NCI-H345 (cell line): ENCODE results near the gene SELENOH.

ENCODE experiments used
- DNase-seq: peaks from one replicate; lab custom pipeline; 2025; lab: John Stamatoyannopoulos, UW

Gene SELENOH

GRCh38 chr11:57746920-57747319, 5.6 kb downstream of the SELENOH start:
- DNase-seq = no peak

DNA sequence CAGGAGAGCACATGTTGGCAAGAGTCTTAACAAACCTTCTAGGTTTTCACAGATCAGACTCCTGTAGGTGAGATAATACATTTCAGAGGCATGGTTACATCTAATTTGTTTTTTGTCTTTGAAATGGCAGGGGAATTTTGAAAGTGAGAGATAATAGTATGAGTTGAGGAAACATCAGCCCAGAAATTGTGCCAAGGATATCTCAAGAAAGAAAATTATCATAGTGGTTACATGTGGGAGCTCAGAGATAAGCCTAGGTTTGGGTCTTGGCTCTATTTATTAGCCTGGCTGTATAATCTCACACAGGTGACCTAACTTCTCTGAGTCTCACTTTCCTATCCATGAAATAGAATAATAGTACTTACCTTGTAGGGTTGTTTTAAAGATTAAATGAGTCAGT, 9.9 kb downstream of the SELENOH start:
- DNase-seq = no peak

- no peak for DNase-seq
Measured at GRCh38 chr11:57751676-57752253, 10.5 kb downstream of the SELENOH start, which contains the start of gene BTBD18. BTBD18 (minus strand) TSS chr11:57751819; CDS start chr11:57751188, 631 bp downstream.

- no peak for DNase-seq
Measured at GRCh38 chr11:57752954-57753353, 11.7 kb downstream of the SELENOH start.

DNA sequence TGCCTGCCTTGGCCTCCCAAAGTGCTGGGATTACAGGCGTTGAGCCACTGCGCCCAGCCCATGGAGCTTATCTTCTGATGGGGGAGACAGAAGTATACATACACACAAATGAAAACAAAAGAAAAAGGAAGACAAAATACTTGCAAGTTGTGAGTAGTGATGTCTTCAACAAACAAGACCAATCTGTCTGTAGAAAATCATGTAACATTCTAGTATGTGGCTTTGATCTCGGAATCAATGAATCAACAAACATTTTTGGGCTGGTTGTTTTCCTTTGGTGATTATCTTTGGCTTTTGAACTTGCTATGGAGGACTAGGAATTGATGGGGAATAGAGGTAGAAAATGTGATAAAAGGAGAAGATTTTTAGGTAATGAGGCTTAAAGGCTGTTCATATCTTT, 16.9 kb downstream of the SELENOH start:
- DNase-seq = no peak

DNA sequence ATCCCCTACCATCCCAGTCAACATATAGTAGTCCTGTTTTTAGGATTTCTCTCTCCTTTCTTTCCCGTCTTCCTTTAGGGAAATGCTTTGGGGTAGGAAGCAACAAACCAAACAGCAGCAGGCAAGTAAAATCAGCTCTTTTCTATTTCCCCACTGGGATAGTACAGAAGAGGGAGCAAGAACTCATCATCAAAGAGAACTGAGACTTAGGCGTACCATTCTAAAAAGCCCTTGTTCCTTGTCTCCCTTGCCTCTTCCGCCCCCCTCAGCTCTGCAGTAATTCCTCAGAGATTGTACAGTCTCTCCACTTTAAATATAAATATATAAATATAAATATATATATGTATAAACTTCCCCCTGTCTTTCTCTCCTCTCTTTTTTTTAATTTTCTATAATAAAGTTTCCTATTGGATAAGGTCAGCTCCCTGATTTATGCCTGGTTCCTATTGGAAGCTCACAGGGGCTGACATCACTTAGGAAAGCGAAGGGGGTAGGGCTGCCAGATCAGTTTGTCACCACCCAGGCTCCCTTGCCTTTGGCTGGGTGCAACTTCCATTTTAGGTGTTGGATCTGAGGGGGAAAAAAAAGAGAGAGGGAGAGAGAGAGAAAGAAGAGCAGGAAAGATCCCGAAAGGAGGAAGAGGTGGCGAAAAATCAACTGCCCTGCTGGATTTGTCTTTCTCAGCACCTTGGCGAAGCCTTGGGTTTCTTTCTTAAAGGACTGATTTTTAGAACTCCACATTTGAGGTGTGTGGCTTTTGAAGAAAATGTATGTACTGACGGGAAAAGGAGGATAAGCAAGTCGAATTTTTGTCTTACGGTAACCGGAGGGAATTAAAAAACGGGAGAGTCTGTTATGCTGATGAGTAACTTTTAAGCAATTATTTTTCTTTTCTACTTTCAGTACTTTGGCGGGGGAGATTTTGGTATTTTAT, 20.3 kb downstream of the SELENOH start, which contains the start of gene CTNND1:
Gene CTNND1, plus strand, starts transcription at position 502 of the 934 bp plus-strand sequence. CDS start 29,677 bp downstream, outside the sequence.
- no peak for DNase-seq

- no peak for DNase-seq
Measured at GRCh38 chr11:57762235-57762861, 21.1 kb downstream of the SELENOH start.

DNA sequence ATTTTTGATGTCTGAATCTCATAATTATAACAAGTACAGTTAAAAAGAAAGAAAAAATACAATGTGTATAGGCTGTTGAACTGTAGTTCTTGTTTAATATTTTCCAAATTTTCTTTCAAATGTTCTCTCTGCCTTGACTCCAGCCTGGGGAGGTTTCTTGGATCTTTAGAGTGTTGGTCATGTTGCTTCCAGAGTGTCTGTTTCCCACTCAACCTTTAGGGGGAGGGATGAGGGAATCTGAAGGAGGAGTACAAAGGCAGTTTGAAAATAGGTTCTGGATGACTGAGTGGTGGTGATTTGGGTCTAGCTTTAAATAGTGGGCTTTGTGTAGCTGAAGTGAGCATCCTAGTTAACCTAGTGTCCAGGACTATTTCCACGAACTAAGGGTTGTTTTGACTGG, 22.3 kb downstream of the SELENOH start:
- no peak for DNase-seq

- no peak for DNase-seq
Measured at GRCh38 chr11:57764021-57764420, 22.7 kb downstream of the SELENOH start.

DNA sequence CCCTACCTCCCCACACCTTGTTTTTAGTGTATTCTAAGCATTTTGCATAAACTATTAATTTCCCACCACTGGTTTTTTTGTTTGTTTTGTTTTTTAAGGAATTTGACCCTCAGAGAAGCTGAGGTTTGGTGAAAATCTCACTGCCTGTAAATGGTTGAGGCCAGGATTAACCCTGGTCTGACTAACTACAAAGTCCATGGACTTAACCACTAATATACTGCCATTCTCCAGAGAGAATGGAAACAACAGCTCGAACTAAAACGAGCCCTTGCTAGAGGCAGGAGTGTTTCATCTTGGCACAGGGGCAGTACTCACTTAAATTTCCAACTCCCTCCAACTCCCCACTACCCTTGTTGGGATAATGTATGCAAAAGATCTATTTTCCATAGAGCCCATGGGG, 23.3 kb downstream of the SELENOH start:
- DNase-seq = no peak

GRCh38 chr11:57764972-57765371, 23.7 kb downstream of the SELENOH start:
- no peak for DNase-seq

DNA sequence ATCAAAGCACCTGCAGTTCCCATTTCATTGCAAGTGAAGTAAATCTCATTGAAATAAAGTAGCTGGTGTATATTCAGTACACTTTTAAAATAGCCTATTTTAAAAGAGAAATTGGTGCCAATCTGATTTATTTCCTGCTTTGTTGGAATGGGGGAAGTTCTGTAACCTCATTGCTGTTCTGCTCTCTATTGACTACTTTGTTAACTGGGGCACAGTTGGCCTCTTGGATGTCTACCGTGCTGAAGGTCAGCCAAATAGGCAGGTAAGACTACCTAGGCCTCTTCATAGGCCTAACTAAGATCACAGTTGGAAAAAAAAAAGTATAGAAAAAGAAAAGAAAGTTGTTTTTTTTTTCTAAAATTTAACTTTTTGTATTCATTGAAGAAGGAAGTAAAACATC, 29.5 kb downstream of the SELENOH start:
- no peak for DNase-seq

DNA sequence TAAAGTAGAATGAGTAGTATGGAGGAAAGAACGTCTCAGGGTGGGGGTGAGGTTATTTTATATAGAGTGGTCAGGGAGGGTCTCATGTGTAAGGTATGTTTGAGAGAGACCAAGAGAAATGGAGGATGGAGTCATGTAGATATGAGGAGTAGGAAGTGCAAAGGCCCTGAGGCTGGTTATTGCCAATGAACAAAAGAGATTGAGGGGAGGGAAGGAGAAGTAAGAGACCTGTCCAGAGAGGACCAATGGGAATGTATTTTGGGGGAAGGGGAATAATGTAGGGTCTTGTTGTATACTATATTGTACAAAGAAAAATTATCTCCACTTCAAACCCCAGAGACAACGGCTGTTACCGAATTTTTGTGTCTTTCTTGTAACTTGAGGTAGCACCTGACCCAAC, 30.1 kb downstream of the SELENOH start:
- DNase-seq = no peak

- no peak for DNase-seq
Measured at GRCh38 chr11:57772562-57772961, 31.3 kb downstream of the SELENOH start.

GRCh38 chr11:57773026-57773598, 31.8 kb downstream of the SELENOH start:
- DNase-seq = no peak

- DNase-seq = no peak
Measured at GRCh38 chr11:57775491-57775890, 34.2 kb downstream of the SELENOH start.

GRCh38 chr11:57776031-57776521, 34.8 kb downstream of the SELENOH start:
- no peak for DNase-seq

GRCh38 chr11:57776577-57777210, 35.4 kb downstream of the SELENOH start:
- DNase-seq = no peak

GRCh38 chr11:57777969-57778317, 36.7 kb downstream of the SELENOH start:
- DNase-seq = no peak

DNA sequence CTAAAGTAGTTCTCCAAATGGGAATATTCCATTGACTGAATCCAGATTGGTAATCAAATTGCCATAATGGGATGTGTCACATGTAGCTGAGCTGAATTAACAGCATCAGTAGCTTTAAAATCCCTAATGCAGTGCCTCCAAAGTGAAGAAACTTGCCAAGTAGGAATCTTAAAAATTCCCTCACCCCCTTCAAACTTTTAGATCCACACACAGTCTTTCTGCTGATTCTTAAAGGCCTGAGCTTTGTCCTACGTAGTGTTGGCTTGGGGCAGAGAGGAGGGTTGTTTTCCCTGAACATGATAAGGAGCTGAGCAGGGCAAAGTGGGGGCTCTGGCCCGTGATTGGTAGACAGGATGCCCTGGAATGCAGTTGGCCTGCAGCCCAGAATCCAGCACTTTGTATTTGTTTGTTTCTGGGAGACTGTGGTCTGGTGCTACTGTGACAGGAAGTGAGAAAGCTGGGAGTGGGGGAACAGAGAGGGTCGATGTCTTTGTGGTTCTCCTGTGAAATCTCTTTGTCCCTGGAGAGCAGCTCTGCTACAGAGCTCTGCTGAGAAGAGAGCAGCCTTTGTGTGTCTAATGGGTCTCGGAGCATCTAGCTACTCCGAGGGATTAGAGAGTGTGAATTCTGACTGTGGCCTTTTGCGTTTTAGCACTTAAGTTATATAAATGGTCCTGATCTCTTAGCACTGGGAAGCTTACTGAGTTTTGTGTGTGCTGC, 37.2 kb downstream of the SELENOH start:
- peak; percentile 50 for DNase-seq

DNA sequence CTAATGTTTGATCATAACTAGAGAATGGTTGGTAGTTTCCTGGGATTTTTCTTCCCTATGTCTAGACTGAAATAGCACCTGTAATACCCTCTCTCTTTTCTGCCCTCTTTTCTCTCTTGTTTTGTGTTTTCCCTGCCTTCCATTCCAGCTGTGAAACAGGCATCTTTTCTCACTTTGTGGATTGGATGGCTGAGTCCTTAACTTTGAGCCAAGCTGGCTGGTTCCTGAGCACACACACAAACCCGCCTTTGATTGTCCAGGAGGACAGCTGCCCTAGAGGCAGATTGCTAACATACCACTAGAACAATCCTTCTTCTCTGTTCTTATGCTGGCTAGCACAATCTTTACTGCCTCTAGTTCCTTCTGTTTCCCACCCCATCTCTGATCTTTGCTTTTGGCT, 38.0 kb downstream of the SELENOH start:
- DNase-seq = no peak
